Measurements from ENCODE around the gene NCF4. TPM values are rescaled to one million over a fixed set of nuclear protein-coding genes. Genes with fewer than 3 reads are reported as not detected.

Gene NCF4
- total RNA-seq, 1 donor from 2014 or later, result 5.7 TPM

- DNase-seq, result no peak
Observed at GRCh38 chr22:36897611-36898010, 36.8 kb downstream of the NCF4 start.

GRCh38 chr22:36898690-36899089 lies 37.9 kb downstream of the NCF4 start:
- DNase-seq, result no peak

GRCh38 chr22:36899498-36899897 lies 38.7 kb downstream of the NCF4 start:
- no peak for DNase-seq

GRCh38 chr22:36900225-36900624 lies 39.4 kb downstream of the NCF4 start:
- no peak for DNase-seq

- DNase-seq, result no peak
Observed at GRCh38 chr22:36900880-36901279, 40.1 kb downstream of the NCF4 start.

- no peak for DNase-seq
Observed at GRCh38 chr22:36901411-36902142, 40.8 kb downstream of the NCF4 start.

GRCh38 chr22:36902143-36902926 lies 41.5 kb downstream of the NCF4 start:
- DNase-seq, result no peak

- DNase-seq, result no peak
Observed at GRCh38 chr22:36904260-36904880, 43.6 kb downstream of the NCF4 start.

- DNase-seq, result peak; percentile 5
Observed at GRCh38 chr22:36907253-36908195, 46.7 kb downstream of the NCF4 start.

- DNase-seq, result no peak
Observed at GRCh38 chr22:36910461-36910860, 49.7 kb downstream of the NCF4 start.

GRCh38 chr22:36911887-36912661 lies 51.3 kb downstream of the NCF4 start:
- no peak for DNase-seq

GRCh38 chr22:36912694-36913426 lies 52.1 kb downstream of the NCF4 start:
- no peak for DNase-seq

GRCh38 chr22:36913427-36914389 lies 52.9 kb downstream of the NCF4 start, which contains the start of gene CSF2RB:
Gene CSF2RB, plus strand, starts transcription at chr22:36913628. Its CDS starts 8,580 bp downstream, at chr22:36922208.
- DNase-seq, result no peak

GRCh38 chr22:36914390-36914752 lies 53.6 kb downstream of the NCF4 start:
- no peak for DNase-seq

- no peak for DNase-seq
Observed at GRCh38 chr22:36916034-36916433, 55.2 kb downstream of the NCF4 start.

GRCh38 chr22:36918586-36919284 lies 57.9 kb downstream of the NCF4 start:
- no peak for DNase-seq

- DNase-seq, result no peak
Observed at GRCh38 chr22:36921309-36922104, 60.7 kb downstream of the NCF4 start.
